Measurements from ENCODE around the gene LRRIQ3.

DNA sequence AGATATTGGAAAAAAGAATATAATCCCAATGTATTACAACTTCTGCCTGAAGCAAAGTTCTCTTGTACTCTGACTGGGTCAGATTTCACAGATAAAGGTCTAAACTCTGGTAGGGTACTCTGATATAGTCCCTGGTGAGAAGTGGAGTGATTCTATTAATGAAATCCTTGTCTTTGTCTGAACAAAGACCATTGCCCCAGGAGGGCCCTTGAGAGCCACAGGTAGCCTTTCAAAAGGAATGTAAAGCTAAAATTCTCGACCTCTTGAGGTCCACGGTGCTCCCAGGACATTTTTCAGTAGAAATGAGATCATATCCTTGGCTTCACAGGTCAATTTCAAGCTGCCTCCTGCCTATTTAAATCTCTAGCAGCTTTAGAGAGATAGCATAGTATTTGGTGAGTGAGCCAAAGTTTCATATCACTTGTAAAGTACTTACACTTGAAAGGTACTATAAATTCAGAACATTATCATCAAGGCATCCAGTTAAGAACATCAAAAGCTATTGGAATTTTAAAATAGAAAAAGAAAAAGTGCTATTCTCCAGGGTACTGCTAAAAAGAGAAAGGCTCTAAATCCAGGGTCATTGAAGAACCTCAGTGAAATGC, 47.3 kb upstream of the LRRIQ3 start:
- TF ChIP-seq JUND (IDR thresholded peaks at IDR 0.05; ENCODE audit: low read depth, low read length) (no peak), FOXK2 (IDR thresholded peaks at IDR 0.05) (no peak), EP300 (IDR thresholded peaks at IDR 0.05; ENCODE audit: borderline replicate concordance in 1 of 2, control insufficient read depth in 1 of 2, low read depth in 2 of 2, low read length in 2 of 2) (no peak)
